B cell (primary cell): ENCODE results near the gene SMG7. TPM values are rescaled to one million over a fixed set of nuclear protein-coding genes. Genes with fewer than 3 reads are reported as not detected.
A peak's percentile ranks its signal among the peaks of the same experiment; 100 is the strongest.

Experiments
- ATAC-seq: fragments of 200-7000 bp; cut with Tn5 transposase; one replicate; pipeline ENCODE4 v1.10.0; 2021; ENCODE audit warnings: low read depth, mild to moderate bottlenecking, moderate number of reproducible peaks, moderate library complexity
- CTCF ChIA-PET: fragments of 350-600 bp; sonication (Branson Sonifier 250); formaldehyde crosslinking; loops from one replicate; lab custom pipeline; 2021; ENCODE audit warnings: antibody characterized with exemption, inconsistent platforms; lab: Charles Lee
- POLR2A ChIA-PET: fragments of 350-600 bp; sonication (Branson Sonifier 250); formaldehyde crosslinking; loops from one replicate; lab custom pipeline; 2021; ENCODE audit warnings: antibody characterized with exemption; lab: Charles Lee
- DNase-seq: peaks from one replicate; pipeline ENCODE4 v3.0.0; 2013
- H2AFZ ChIP-seq: 2 replicates; pipeline ENCODE4 v1.6.1; 2012; ENCODE audit warnings: mild to moderate bottlenecking, low read depth, low read length; ENCODE audit not compliant: insufficient read depth, poor library complexity, severe bottlenecking
- H3K27ac ChIP-seq, 2 donors: 1 replicate in 1 of 2; 2 replicates in 1 of 2; pipeline ENCODE4 v1.5.1; 2012 to 2013; ENCODE audit warnings: low read length in 2 of 2, mild to moderate bottlenecking in 2 of 2, moderate library complexity in 1 of 2
- H3K27me3 ChIP-seq, 4 experiments: fragments of 200-600 bp in 1 of 4; sonication (generic) in 1 of 4; replicated peaks in 1 of 4; 1 replicate in 2 of 4; 2 replicates in 2 of 4; pipeline versions ENCODE4 v1.6.1 to v1.7.0; 2013 to 2016; ENCODE audit warnings: low read length in 3 of 4, mild to moderate bottlenecking in 2 of 4, mixed read lengths in 1 of 4, moderate library complexity in 1 of 4; ENCODE audit not compliant: insufficient read depth in 4 of 4, control insufficient read depth in 3 of 4; ENCODE audit errors: control extremely low read depth in 1 of 4
- H3K36me3 ChIP-seq, 2 experiments: replicated peaks in 1 of 2; 1 replicate in 1 of 2; 2 replicates in 1 of 2; pipeline versions ENCODE4 v1.6.1 to v1.7.1; 2013; ENCODE audit warnings: low read length in 1 of 2; ENCODE audit not compliant: insufficient read depth in 2 of 2, control insufficient read depth in 1 of 2; ENCODE audit errors: control extremely low read depth in 1 of 2, extremely low read depth in 1 of 2
- H3K4me1 ChIP-seq, 2 donors: fragments of 200-600 bp in 1 of 2; sonication (generic) in 1 of 2; 1 replicate in 1 of 2; 2 replicates in 1 of 2; pipeline versions ENCODE4 v1.5.1 to v1.6.1; 2013 to 2017; ENCODE audit warnings: low read length in 2 of 2; ENCODE audit not compliant: control insufficient read depth in 2 of 2, insufficient read depth in 2 of 2
- H3K4me2 ChIP-seq: replicated peaks from 2 replicates; pipeline ENCODE3; 2012; ENCODE audit warnings: mild to moderate bottlenecking, low read depth, low read length; ENCODE audit not compliant: poor library complexity, severe bottlenecking
- H3K4me3 ChIP-seq, 5 experiments: fragments of 200-600 bp in 1 of 5; sonication (generic) in 1 of 5; 1 replicate in 3 of 5; 2 replicates in 2 of 5; pipeline versions ENCODE4 v1.5.1 to v1.7.0; 2011 to 2016; ENCODE audit warnings: low read length in 4 of 5, mild to moderate bottlenecking in 4 of 5, low read depth in 2 of 5, control low read depth in 1 of 5, moderate library complexity in 1 of 5; ENCODE audit not compliant: insufficient read depth in 1 of 5; ENCODE audit errors: control extremely low read depth in 1 of 5, extremely low read depth in 1 of 5
- H3K79me2 ChIP-seq: fragments of 200-600 bp; sonication (generic); one replicate; pipeline ENCODE4 v1.6.0; 2016; ENCODE audit warnings: low read length; ENCODE audit not compliant: control insufficient read depth, insufficient read depth
- H3K9ac ChIP-seq: fragments of 200-600 bp; sonication (generic); 2 replicates; pipeline ENCODE4 v1.6.1; 2017; ENCODE audit warnings: mild to moderate bottlenecking, low read length, moderate library complexity
- H3K9me3 ChIP-seq, 3 donors: one replicate each; pipeline versions ENCODE4 v1.6.1 to v1.7.1; 2013; ENCODE audit warnings: low read length in 2 of 3; ENCODE audit not compliant: control insufficient read depth in 2 of 3, insufficient read depth in 1 of 3; ENCODE audit errors: control extremely low read depth in 1 of 3
- H4K20me1 ChIP-seq: 2 replicates; pipeline ENCODE4 v1.6.0; 2012; ENCODE audit warnings: mild to moderate bottlenecking, low read length; ENCODE audit not compliant: insufficient read depth, control insufficient read depth, poor library complexity, severe bottlenecking
- H3K27ac Mint-ChIP-seq: one replicate; pipeline ENCODE4 v1.8.0; 2021; ENCODE audit warnings: mixed read lengths
- H3K27me3 Mint-ChIP-seq: one replicate; pipeline ENCODE4 v1.8.0; 2021; ENCODE audit warnings: mixed read lengths
- H3K4me1 Mint-ChIP-seq: one replicate; pipeline ENCODE4 v1.8.0; 2021; ENCODE audit warnings: mixed read lengths
- H3K4me3 Mint-ChIP-seq: one replicate; pipeline ENCODE4 v1.8.0; 2021; ENCODE audit warnings: mixed read lengths
- H3K9me3 Mint-ChIP-seq: one replicate; pipeline ENCODE4 v1.8.0; 2022; ENCODE audit warnings: mixed read lengths; ENCODE audit not compliant: insufficient read depth
- EZH2 ChIP-seq: IDR thresholded peaks from 2 replicates; pipeline ENCODE4 v1.6.1; 2012; ENCODE audit warnings: borderline replicate concordance, low read depth, mild to moderate bottlenecking, moderate library complexity, low read length; ENCODE audit not compliant: insufficient read depth, poor library complexity, severe bottlenecking
- WGBS: methylation state at CpG from one replicate; pipeline ENCODE4 v1.1.5; 2013; ENCODE audit warnings: missing lambda C conversion rate; ENCODE audit not compliant: insufficient coverage; 5-methylcytosine and 5-hydroxymethylcytosine counted together
- intact Hi-C: fragments of 100-400 bp; cut with micrococcal nuclease; formaldehyde crosslinking; loops from one replicate; pipeline ENCODE4 v1.10.0; 2022
- polyA plus RNA-seq: library from polyadenylated mRNA; depleted of rRNA; stranded (reverse); fragments of >200 nt; gene quantifications from 2 replicates; pipeline ENCODE4 v1.2.3, GENCODE V29; 2012
- total RNA-seq, 2 donors: library from RNA; stranded (reverse); fragments of 120-200 nt in 1 of 2; gene quantifications; 1 replicate in 1 of 2; 2 replicates in 1 of 2; pipeline versions ENCODE4 v1.2.3 to v1.2.4, GENCODE V29; 2013 to 2022
- TF ChIP-seq, protein P1 (sequence below): fragments of 200-600 bp; IDR thresholded peaks from one replicate; pipeline ENCODE4 v1.8.0; 2022; ENCODE audit warnings: antibody characterized with exemption, mild to moderate bottlenecking

Gene SMG7
- total and polyA plus RNA-seq, 2 donors (not counting 1 experiment from before 2014, with no cell fraction given), result 20.8 to 73.3 TPM

DNA sequence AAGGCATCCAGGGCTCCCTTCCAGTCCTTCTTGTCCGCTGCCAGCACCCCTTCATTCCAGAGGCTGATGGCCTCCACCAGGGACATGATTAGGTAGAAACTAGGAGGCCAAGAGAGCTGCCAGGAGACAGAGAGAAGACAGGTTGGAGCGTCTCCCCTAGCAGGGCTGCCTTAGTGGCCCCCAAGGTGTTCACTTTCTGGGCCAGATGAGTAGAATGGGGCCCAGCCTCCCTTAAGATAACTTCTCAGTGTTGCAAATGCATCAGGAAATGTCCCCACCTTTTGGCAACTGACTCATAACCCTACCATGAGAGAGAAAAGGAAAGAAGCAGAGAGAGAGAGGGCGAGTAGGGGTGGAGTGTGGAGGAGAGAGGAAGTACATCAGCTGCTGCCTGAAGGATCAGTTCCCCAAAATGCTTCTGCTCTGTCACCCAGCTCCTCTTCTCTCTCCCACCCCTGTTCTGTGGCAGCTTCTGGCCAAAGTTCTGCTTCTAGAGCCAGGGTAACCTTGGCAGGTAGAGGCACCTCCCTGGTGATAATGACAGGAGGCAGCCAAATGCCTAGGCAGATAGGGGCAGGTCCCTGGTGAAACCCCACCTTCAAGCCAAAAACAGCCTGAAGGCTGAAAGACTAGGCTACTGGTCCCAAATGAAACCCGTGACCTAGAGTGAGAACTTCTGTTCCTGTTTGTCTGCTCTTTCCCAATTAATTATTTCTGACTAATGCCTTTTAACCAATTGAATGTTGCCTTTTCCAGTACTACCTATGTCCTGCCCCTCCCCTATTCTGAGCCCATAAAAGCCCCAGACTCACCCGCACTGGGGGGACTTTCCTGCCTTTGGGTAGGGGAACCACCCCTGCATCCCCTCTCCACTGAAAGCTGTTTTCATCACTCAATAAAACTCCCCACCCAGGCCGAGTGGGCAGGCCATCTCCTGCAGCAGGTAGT, 118.2 kb downstream of the SMG7 start, which contains the start of gene NCF2:
TSS of gene NCF2 (minus strand) at position 216 of the 948 bp plus-strand sequence. CDS start at position 86, 130 bp downstream.
- peak; percentile 84 for ATAC-seq
- ChIA-PET CTCF (interaction anchor here (0.6 to 2.8 kb wide), 11 partner anchors 10 to 581 kb away, joined by 3 to 26 read pairs (median 4); no protein-coding TSS in a partner anchor), POLR2A (interaction anchor here (0.6 to 1.9 kb wide), 6 partner anchors 10 to 120 kb away, joined by 3 to 12 read pairs (median 4); partner anchors contain the start of gene ARPC5)
- peaks cover 61 to 64% of the 10 kb centered on the region in 2 donors for H3K4me1 ChIP-seq
- peak within 1 kb of the TSS; percentile 91 to 93 for H3K27ac ChIP-seq
- H3K4me3 Mint-ChIP-seq, result peak within 1 kb of the TSS; percentile 37
- H3K36me3 ChIP-seq, result peaks cover 0 to 8% of the 10 kb centered on the region in 2 experiments
- H3K9ac ChIP-seq, result peak within 1 kb of the TSS; percentile 34
- intact Hi-C loops, result loop anchor here (1.0 to 5.0 kb wide), 8 partner anchors 10 to 1727 kb away; partner anchors contain the start of genes ARPC5 and IVNS1ABP
- peak within 1 kb of the TSS; percentile 95 for H3K27ac Mint-ChIP-seq
- no peak for TF ChIP-seq EZH2
- TF ChIP-seq, protein P1, sequence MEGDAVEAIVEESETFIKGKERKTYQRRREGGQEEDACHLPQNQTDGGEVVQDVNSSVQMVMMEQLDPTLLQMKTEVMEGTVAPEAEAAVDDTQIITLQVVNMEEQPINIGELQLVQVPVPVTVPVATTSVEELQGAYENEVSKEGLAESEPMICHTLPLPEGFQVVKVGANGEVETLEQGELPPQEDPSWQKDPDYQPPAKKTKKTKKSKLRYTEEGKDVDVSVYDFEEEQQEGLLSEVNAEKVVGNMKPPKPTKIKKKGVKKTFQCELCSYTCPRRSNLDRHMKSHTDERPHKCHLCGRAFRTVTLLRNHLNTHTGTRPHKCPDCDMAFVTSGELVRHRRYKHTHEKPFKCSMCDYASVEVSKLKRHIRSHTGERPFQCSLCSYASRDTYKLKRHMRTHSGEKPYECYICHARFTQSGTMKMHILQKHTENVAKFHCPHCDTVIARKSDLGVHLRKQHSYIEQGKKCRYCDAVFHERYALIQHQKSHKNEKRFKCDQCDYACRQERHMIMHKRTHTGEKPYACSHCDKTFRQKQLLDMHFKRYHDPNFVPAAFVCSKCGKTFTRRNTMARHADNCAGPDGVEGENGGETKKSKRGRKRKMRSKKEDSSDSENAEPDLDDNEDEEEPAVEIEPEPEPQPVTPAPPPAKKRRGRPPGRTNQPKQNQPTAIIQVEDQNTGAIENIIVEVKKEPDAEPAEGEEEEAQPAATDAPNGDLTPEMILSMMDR, result no peak
- peaks cover 60% of the 10 kb centered on the region for H3K4me1 Mint-ChIP-seq
- no peaks in the 10 kb centered on the region for H3K27me3 Mint-ChIP-seq
- H3K4me2 ChIP-seq, result peak within 1 kb of the TSS; percentile 73
- no peaks in the 10 kb centered on the region for H3K9me3 ChIP-seq
- H3K79me2 ChIP-seq, result peaks cover 13% of the 10 kb centered on the region
- peaks cover 2% of the 10 kb centered on the region for H3K9me3 Mint-ChIP-seq
- H2AFZ ChIP-seq, result peak within 1 kb of the TSS; percentile 44
- WGBS, result 34% methylated on average over 3 of the region's 6 CpGs
- DNase-seq, result peak; percentile 91
- no peaks in the 10 kb centered on the region for H3K27me3 ChIP-seq
- H3K4me3 ChIP-seq, result peak within 1 kb of the TSS; percentile 20 to 81 (median 42)
- no peaks in the 10 kb centered on the region for H4K20me1 ChIP-seq
